ENCODE results near the gene MTFP1.

DNA sequence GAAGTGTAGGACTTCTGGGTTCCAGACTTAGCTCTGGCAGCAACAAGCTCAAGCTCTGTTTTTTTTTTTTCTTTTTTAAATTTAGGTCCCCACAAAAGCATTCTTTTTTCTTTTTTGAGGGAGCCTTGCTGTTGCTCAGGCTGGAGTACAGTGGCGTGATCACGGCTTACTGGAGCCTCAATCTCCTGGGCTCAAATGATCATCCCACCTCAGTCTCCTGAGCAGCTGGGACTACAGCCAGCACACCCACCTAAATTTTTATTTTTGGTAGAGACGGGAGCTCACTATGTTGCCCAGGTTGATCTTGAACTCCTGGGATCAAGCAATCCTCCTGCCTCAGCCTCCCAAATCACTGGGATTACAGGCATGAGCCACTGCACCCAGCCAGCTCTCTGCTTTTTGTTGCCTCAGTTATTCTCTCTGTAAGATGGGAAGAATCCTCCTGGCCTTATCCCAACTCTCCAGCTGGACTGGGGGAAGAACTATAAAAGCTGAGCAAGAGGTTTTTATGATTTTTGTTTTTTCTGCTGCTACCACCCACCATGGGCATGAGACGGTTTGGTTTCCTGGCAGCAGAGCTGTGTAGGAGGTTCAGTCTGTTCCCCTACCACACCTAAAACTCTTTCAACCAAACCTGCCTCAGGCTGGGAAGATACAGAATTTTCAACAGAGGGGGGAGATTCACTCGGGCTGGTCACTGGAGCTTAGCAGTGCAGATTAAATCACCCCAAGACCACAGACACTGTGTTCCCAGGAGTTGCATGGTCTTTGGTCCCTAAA is 11.6 kb upstream of the MTFP1 start:
- TF ChIP-seq, protein P1, sequence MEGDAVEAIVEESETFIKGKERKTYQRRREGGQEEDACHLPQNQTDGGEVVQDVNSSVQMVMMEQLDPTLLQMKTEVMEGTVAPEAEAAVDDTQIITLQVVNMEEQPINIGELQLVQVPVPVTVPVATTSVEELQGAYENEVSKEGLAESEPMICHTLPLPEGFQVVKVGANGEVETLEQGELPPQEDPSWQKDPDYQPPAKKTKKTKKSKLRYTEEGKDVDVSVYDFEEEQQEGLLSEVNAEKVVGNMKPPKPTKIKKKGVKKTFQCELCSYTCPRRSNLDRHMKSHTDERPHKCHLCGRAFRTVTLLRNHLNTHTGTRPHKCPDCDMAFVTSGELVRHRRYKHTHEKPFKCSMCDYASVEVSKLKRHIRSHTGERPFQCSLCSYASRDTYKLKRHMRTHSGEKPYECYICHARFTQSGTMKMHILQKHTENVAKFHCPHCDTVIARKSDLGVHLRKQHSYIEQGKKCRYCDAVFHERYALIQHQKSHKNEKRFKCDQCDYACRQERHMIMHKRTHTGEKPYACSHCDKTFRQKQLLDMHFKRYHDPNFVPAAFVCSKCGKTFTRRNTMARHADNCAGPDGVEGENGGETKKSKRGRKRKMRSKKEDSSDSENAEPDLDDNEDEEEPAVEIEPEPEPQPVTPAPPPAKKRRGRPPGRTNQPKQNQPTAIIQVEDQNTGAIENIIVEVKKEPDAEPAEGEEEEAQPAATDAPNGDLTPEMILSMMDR (IDR thresholded peaks at IDR 0.05), result no peak
- no peak for TF ChIP-seq POLR2A (IDR thresholded peaks at IDR 0.05)
